ENCODE measurements around the gene DYNLT3.

Gene DYNLT3

GRCh38 chrX:37840931-37841330 lies 6.4 kb downstream of the DYNLT3 start:
- DNase-seq = no peak

GRCh38 chrX:37834937-37835336 lies 12.4 kb downstream of the DYNLT3 start:
- no peak for DNase-seq

DNA sequence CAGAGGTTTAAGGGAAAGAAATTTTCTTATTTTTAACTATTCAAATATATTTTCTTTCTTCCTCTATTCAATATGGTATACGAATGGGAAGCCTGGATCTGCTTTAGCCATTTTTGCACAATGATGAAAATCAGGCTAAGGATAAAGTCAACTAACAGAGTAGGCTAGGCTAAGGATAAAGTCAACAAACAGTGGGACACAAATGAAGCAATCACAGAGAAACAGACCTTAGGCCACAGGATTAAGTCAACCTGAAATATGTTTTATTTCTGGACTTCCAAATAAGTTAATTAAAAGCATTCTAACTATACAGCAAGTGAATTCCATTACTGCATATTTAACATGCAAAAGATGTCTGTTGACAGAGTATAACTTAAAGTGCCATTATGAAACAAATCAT lies 17.0 kb downstream of the DYNLT3 start:
- DNase-seq = no peak

DNA sequence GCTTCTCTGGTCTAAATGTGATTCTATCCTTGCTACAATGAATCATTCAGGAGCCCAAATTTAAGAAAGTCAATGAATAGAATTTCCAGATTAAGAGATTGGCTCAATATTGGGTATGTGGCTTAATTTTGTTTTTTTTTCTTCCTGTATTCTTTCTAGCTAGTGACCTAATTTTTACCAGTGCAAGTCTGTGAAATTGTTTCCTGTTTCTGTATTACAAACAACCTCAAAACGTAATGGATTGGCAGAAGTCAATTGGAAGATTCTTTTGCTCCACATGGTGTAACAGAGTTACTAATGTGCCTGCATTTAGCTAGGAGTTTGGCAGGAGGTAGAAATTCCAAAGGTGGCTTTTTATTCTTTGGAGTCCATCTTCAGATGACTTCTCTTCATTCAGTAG lies 17.6 kb downstream of the DYNLT3 start:
- DNase-seq = no peak

- DNase-seq = no peak
Measured at GRCh38 chrX:37825215-37825842, 22.0 kb downstream of the DYNLT3 start.

DNA sequence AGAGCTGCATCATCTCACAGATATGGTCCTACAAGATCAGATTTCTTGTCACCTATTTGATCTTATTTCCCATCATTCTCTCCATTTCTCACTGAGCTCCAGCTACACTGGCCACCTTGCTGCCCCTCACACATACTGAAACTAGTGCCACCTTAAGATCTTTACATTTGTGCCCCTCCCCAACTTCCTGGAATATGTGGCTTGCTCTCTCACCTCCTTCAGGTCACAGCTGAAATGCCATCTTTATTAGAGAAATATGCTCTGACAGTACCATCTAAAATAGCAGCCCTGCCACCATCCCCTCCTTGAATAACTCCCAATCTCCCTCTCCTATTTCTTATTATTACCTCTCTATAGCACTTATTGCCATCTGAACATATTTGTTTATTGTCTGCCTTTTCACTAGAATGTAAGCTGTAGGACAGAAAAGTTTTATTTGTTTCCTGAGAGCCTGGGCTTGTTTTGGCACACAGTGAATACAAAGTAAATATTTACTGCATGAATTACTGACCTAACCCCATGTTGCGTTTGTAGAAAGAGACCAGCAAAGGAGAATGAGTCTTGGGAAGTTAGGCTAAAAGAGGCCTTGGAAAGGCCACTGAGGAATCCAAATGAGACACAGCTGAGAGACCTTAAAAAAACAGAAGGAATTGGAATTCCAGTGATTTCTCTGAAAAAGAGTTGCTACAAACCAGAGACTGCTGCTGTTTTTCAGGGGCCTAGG lies 22.7 kb downstream of the DYNLT3 start:
- DNase-seq = no peak

DNA sequence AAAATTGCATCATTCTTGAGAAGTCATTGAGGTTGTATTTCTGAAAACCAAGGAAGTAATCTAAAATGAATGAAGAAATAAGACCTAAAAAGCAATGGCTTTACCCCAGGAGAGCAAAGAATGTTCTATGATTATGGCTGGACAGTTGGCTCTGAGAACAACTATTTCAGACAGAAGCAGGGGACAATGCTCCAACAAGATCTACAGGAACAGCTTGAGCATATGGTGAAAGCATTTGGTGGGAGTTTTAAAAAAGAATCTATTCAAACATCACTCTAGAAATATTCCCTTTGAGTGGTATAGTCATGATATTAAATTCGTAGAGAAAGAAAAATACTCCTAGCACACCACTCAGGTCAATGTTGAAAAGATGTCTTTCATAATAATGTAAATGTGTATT lies 26.7 kb downstream of the DYNLT3 start:
- no peak for DNase-seq

GRCh38 chrX:37818031-37818430 lies 29.3 kb downstream of the DYNLT3 start:
- no peak for DNase-seq

- DNase-seq = no peak
Measured at GRCh38 chrX:37817579-37817978, 29.8 kb downstream of the DYNLT3 start.

DNA sequence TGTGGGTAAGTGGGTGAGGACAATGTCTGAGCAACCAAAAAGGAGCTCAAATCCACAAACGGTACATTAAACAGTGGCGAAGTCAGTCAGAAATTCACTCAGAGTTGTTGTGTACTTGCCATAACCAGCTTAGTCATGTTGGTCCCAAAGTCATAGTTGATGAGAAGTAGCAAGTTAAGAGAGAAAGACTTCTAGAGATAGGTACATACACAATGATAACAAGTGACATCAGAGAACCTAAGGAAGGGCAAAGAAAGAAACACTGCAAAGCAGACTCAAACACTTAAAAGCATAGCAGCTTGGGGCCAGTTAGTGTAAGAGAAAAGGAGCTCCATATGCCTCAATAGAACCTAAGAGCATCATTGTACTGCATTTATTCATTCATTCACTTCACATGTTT lies 30.2 kb downstream of the DYNLT3 start:
- no peak for DNase-seq

GRCh38 chrX:37816766-37817165 lies 30.6 kb downstream of the DYNLT3 start:
- no peak for DNase-seq

GRCh38 chrX:37815366-37815765 lies 32.0 kb downstream of the DYNLT3 start:
- no peak for DNase-seq

DNA sequence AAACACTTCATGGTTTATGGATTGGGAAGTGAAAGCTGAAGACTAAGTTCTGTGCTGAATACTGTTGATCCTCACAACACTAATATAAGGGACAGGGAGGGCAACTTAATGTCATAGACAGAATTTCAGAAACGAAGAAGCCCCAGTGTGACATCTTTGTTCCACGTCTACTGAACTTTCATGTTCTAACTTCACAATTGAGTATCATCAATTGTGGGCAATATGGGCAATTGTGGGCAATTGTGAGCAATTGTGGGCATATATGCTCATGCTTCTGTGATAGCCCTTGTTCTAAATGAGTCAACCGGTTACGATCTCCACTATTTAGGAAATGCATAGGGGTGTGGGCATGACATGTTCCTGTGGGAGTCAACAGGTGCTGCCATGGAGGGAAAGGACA lies 33.8 kb downstream of the DYNLT3 start:
- no peak for DNase-seq

DNA sequence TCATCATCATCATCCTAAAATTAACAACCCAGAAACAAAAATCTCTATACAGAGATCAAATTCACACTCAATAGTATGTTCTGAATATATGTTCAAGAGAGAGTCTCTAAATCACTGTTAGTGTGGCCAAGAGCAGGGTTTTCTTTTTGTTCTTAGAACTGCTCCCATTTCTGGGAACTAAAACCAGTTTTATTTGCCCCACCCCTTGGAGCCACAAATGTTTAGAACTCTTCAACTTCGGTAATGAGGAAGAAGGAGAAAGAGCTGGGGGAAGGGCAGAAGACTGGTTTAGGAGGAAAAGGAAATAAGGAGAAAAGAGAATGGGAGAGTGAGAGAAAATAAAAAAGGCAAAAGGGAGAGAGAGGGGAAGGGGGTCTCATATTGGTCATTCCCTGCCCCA lies 35.3 kb downstream of the DYNLT3 start:
- DNase-seq = peak; percentile 0

- no peak for DNase-seq
Measured at GRCh38 chrX:37809970-37810369, 37.4 kb downstream of the DYNLT3 start.

GRCh38 chrX:37803057-37803456 lies 44.3 kb downstream of the DYNLT3 start:
- no peak for DNase-seq

- no peak for DNase-seq
Measured at GRCh38 chrX:37802028-37802427, 45.3 kb downstream of the DYNLT3 start.

DNA sequence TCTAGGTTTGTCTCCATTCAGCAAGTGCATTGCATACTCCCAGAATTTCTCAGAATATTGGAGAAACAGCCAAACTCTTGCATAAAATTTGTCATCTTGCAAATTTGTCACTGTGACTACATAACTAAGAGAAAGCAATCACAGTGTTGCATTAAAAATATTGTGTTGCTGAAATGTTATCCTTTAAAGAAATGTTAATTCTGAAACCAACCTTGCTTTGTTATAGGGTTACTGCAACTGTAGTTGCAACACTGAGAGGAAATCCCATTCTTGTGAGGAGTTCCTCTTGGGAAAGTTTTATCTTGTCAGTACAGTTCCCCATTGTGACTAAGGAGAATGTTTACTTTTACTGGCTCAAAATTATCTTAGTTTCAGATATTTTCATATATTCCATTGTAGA lies 46.7 kb downstream of the DYNLT3 start:
- DNase-seq = no peak

- no peak for DNase-seq
Measured at GRCh38 chrX:37799936-37800335, 47.4 kb downstream of the DYNLT3 start.

GRCh38 chrX:37796805-37797204 lies 50.6 kb downstream of the DYNLT3 start:
- no peak for DNase-seq

- DNase-seq = no peak
Measured at GRCh38 chrX:37796310-37796709, 51.1 kb downstream of the DYNLT3 start.

All from midbrain (tissue), 1 donor.